GM12865 (cell line): ENCODE data around the gene CCNE1.

Source experiments
- DNase-seq: peaks from one replicate; pipeline ENCODE4 v3.0.0; 2010; ENCODE audit warnings: low read depth
- H3K4me3 ChIP-seq: 2 replicates; pipeline ENCODE4 v1.5.1; 2011; ENCODE audit warnings: mild to moderate bottlenecking, low read depth, low read length, control low read depth
- CTCF ChIP-seq: IDR thresholded peaks from 2 replicates; pipeline ENCODE4 v1.5.1; 2011; ENCODE audit warnings: low read length, control low read depth, low read depth, inconsistent platforms; ENCODE audit not compliant: insufficient read depth; ENCODE audit errors: missing control alignments

CCNE1 gene

GRCh38 chr19:29779921-29780320 lies 31.9 kb upstream of the CCNE1 start:
- peak; percentile 24 for DNase-seq
- peak; percentile 11 for TF ChIP-seq CTCF
- H3K4me3 ChIP-seq: no peak overlapping the region

GRCh38 chr19:29781386-29782259 lies 30.2 kb upstream of the CCNE1 start:
- TF ChIP-seq CTCF: no peak
- DNase-seq: no peak
- no peak overlapping the region for H3K4me3 ChIP-seq

- TF ChIP-seq CTCF: no peak
- no peak for DNase-seq
- no peak overlapping the region for H3K4me3 ChIP-seq
These were observed 29.6 kb upstream of the CCNE1 start for GRCh38 chr19:29782260-29782580.

GRCh38 chr19:29783627-29784190 lies 28.1 kb upstream of the CCNE1 start:
- DNase-seq: no peak
- no peak for TF ChIP-seq CTCF
- no peak overlapping the region for H3K4me3 ChIP-seq

GRCh38 chr19:29784598-29785223 lies 27.1 kb upstream of the CCNE1 start:
- H3K4me3 ChIP-seq: no peak overlapping the region
- no peak for DNase-seq
- TF ChIP-seq CTCF: no peak

GRCh38 chr19:29785360-29785759 lies 26.4 kb upstream of the CCNE1 start:
- H3K4me3 ChIP-seq: no peak overlapping the region
- no peak for DNase-seq
- no peak for TF ChIP-seq CTCF
